GM18867 (cell line): ENCODE data around the gene FFAR3.
A peak's percentile ranks its signal among the peaks of the same experiment; 100 is the strongest.
"Not testable (repeated sequence)": the region's sequence is repeated elsewhere in the genome, so short reads cannot be mapped to it uniquely, and the experiment has no call there.

ENCODE experiments used
- ATAC-seq: cut with Tn5 transposase; IDR thresholded peaks from one replicate; pipeline ENCODE4 v1.9.1; 2021; ENCODE audit warnings: mild to moderate bottlenecking, moderate library complexity; ENCODE audit not compliant: unreplicated experiment

FFAR3 gene

GRCh38 chr19:35399948-35400772 is 41.9 kb downstream of the FFAR3 start:
- no peak for ATAC-seq

GRCh38 chr19:35400773-35401100 is 42.5 kb downstream of the FFAR3 start:
- ATAC-seq = no peak

- ATAC-seq = not testable (repeated sequence)
These were observed 43.2 kb downstream of the FFAR3 start for GRCh38 chr19:35401416-35401815.

GRCh38 chr19:35403116-35403760 is 45.0 kb downstream of the FFAR3 start:
- ATAC-seq = no peak

GRCh38 chr19:35404879-35405622 is 46.8 kb downstream of the FFAR3 start:
- peak; percentile 75 for ATAC-seq

GRCh38 chr19:35407619-35408018 is 49.4 kb downstream of the FFAR3 start:
- ATAC-seq = no peak

GRCh38 chr19:35408284-35409171 is 50.3 kb downstream of the FFAR3 start:
- ATAC-seq = peak; percentile 74

- ATAC-seq = no peak
These were observed 50.9 kb downstream of the FFAR3 start for GRCh38 chr19:35409191-35409590.
